HG03520 (cell line): Measurements from ENCODE around the gene LAMTOR4.

Experiments used
- ATAC-seq: cut with Tn5 transposase; IDR thresholded peaks from one replicate; pipeline ENCODE4 v1.9.1; 2021; ENCODE audit warnings: mild to moderate bottlenecking, moderate library complexity; ENCODE audit not compliant: unreplicated experiment

The LAMTOR4 gene

DNA sequence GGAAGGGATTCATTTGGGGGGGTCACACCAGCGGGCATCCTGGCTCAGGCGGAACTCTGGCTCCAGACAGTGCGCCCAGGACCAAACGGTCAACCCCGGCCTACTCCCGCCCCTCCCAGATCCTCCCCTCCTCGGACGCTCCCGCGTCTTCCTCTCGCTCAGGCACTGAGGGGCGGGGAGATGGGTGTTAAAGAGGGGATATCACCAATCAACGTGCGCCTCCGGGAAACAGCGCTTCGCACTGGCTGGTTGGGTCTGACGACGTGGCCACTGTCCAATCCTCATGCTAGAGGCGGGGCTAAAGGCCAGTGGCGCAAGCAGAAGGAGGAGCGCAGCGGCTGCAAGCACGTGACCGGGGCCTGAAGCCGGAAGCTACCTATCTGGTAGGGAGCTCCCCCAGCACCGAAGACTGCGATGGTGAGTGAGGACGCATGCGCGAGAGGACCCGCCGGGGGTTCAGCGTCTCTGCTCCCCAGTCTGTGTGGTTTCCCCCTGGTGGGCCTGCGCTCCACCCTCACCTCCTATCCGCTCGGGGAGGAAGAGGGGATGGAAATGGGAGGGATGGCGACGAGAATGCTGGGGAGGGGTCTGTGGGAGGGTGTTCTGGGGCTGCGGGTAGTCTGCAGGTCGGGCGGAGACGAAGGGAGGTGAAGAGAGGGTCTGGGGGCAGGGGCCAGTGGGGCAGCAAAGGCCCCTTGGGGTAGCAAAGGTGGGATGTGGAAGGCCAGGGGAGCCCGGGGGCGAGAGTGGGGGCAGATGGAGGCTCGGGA is at the start of gene LAMTOR4:
Gene LAMTOR4, plus strand, starts transcription at position 360 of the 770 bp plus-strand sequence. Its CDS starts 55 bp downstream, at position 415.
- ATAC-seq, result peak; percentile 97

GRCh38 chr7:100099452-100099851 is 49.3 kb upstream of the LAMTOR4 start:
- no peak for ATAC-seq

- peak; percentile 59 for ATAC-seq
These were observed 48.2 kb upstream of the LAMTOR4 start for GRCh38 chr7:100100420-100101015.

- peak; percentile 75 for ATAC-seq
These were observed 47.5 kb upstream of the LAMTOR4 start, which contains the start of the genes AP4M1 and MCM7 for GRCh38 chr7:100101016-100101862. AP4M1 (plus strand) TSS chr7:100101643; CDS start chr7:100101715, 72 bp downstream. MCM7 (minus strand) TSS chr7:100101397; CDS start chr7:100101294, 103 bp downstream.

GRCh38 chr7:100102950-100103840 is 45.5 kb upstream of the LAMTOR4 start:
- no peak for ATAC-seq

GRCh38 chr7:100105534-100105933 is 43.2 kb upstream of the LAMTOR4 start:
- no peak for ATAC-seq

- no peak for ATAC-seq
These were observed 42.1 kb upstream of the LAMTOR4 start for GRCh38 chr7:100106633-100107032.

GRCh38 chr7:100107125-100107737 is 41.5 kb upstream of the LAMTOR4 start:
- ATAC-seq, result no peak

DNA sequence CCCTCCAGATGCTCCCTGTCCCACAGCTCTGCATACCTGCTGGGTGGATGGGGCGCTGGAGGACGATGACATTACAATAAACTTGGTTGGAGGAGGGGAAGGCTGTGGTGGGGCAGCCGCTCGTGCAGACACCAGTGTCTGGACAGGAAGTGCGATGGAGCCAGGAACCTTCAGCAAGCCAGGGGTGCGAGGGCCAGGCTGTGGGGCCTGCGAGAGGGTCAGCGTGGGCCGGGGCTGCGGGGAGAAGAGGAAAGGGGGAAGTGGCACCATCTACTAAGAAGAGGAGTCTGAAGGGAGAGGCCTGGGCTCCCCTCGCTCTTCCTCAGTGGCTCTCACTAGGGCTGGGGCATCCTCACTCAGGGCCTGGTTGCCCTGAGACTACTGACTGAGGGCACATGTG is 40.8 kb upstream of the LAMTOR4 start:
- no peak for ATAC-seq

DNA sequence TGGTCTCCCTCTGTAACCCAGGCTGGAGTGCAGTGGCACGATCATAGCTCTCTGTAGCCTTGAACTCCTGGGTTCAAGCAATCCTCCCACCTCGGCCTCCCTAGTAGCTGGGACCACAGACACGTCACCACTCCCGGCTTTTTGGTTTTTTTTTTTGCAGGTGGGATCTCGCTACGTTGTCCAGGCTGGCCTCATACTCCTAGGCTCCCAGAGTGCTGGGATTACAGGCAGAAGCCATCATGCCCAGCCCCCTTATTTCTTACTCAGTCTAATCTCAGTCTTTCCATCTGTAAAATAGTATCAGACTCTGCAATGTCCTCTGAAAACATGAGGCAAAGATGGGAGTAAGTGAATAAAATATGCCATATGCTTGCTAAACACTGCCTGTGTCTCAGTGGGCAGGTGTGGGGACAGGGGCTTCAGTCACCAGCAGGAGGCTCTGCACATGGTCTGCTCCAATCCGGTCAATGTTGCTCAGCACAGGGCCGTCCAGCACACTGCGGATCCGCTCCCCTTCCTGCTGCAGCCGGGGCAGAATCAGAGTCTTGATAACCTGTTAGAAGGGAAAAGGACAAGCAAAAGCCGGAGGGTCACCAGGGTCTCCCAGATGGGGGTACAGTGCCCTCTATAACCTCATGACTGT is 39.1 kb upstream of the LAMTOR4 start:
- no peak for ATAC-seq

- ATAC-seq, result no peak
These were observed 37.6 kb upstream of the LAMTOR4 start for GRCh38 chr7:100111156-100111555.

- no peak for ATAC-seq
These were observed 36.8 kb upstream of the LAMTOR4 start for GRCh38 chr7:100111914-100112313.

DNA sequence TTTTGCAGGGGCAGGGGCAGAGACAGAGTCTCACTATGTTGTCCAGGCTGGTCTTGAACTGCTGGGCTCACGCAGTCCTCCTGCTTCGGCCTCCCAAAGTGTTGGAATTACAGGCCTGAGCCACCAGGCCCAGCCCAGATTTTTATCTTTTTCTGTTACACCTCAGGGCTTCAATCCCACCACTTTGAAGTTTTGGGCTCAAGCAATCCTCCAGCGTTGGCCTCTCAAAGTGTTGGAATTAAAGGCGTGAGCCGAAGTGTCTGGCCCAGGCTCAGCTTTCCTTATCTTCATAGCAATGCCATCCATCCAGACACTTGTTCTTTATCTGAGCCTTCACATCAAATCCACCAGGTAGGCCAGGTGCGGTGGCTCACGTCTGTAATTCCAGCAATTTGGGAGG is 33.7 kb upstream of the LAMTOR4 start:
- no peak for ATAC-seq

DNA sequence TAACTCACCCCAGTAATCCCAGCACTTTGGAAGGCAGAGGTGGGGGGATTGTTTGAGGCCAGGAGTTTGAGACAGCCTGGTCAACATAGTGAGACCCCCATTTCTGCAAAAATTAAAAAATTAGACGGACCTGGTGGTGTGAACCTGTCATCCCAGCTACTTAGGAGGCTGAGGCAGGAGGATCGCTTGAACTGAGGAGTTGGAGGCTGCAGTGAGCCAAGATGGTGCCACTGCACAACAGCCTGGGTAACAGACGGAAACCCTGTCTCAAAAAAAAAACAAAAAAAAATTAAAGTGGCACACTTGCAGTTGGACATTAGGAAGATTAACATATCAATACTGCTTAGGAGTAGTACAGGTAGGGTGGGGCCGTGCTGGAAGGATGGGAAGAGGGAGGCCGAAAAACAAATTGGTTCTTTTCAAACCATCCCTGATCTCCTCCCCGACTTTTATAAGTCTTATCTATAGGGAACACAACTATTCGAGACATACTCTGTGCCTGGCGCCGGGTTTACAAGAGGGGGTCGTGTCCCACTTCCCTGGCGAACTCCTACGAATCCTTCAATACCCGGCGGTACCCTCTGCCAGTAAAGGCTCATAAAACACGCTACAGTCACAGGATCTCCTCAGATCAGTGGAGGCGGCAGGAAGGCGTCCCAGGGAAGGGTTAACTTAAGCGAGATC is 30.2 kb upstream of the LAMTOR4 start:
- no peak for ATAC-seq

GRCh38 chr7:100119072-100119969 is 29.4 kb upstream of the LAMTOR4 start, which contains the start of the genes CNPY4 and TAF6:
CNPY4 (plus strand) TSS chr7:100119634; CDS start chr7:100119745, 111 bp downstream.
TAF6 (minus strand) TSS chr7:100119358; CDS start chr7:100114209, 5,149 bp downstream.
- ATAC-seq, result peak; percentile 66

- peak; percentile 36 for ATAC-seq
These were observed 28.6 kb upstream of the LAMTOR4 start for GRCh38 chr7:100119970-100120732.

DNA sequence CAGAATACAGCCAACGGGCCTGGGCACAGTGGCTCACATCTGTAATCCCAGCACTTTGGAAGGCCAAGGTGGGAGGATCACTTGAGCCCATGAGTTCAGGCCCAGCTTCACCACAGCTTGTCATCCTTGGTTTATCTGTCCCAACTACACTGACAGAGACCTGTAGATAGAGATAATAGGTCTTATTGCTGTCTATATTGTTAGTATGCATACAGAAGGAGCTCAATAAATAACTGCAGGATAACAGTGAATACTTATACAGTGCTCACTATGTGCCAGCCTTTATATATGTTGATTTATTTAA is 28.0 kb upstream of the LAMTOR4 start:
- no peak for ATAC-seq
